Endothelial cell of umbilical vein (primary cell): Measurements from ENCODE around the gene FOXC1. TPM values are rescaled to one million over a fixed set of nuclear protein-coding genes. Genes with fewer than 3 reads are reported as not detected.

Experiments
- BruUV-seq: library from RNA; stranded (reverse); fragments of 400-500 nt; replicated peaks from 2 replicates; lab custom pipeline; 2021; lab: Mats Ljungman, UMichigan
- CTCF ChIA-PET: fragments of 300-600, 350-600 bp; sonication (Branson Sonifier 250); formaldehyde crosslinking; loops from one replicate; lab custom pipeline; 2021; ENCODE audit warnings: antibody characterized with exemption, inconsistent platforms; lab: Charles Lee
- POLR2A ChIA-PET: fragments of 300-600, 350-600 bp; sonication (Branson Sonifier 250); formaldehyde crosslinking; loops from one replicate; lab custom pipeline; 2021; ENCODE audit warnings: antibody characterized with exemption, inconsistent platforms; lab: Charles Lee
- DNase-seq: peaks from one replicate; pipeline ENCODE4 v3.0.0-alpha.2; 2011; ENCODE audit warnings: low read depth, low spot score
- FAIRE-seq: peaks from 2 replicates; lab custom pipeline; 2011; peaks lifted over from hg19 to GRCh38; lab: Jason Lieb, UNC
- H2AFZ ChIP-seq: 2 replicates; pipeline ENCODE4 v1.6.0; 2012; ENCODE audit warnings: low read depth, low read length, control low read depth, inconsistent platforms
- H3K27ac ChIP-seq: 2 replicates; pipeline ENCODE4 v1.5.1; 2011; ENCODE audit warnings: low read depth, mild to moderate bottlenecking, control low read depth, low read length, moderate library complexity; ENCODE audit not compliant: insufficient read depth
- H3K27me3 ChIP-seq, 2 experiments: 2 replicates each; pipeline versions ENCODE4 v1.6.0 to v1.6.1; 2011; ENCODE audit warnings: low read length in 2 of 2, mixed read lengths in 1 of 2; ENCODE audit not compliant: control insufficient read depth in 2 of 2, insufficient read depth in 2 of 2
- H3K36me3 ChIP-seq, 2 experiments: 2 replicates in 1 of 2; 3 replicates in 1 of 2; pipeline ENCODE4 v1.5.1; 2011; ENCODE audit warnings: low read length in 2 of 2, mild to moderate bottlenecking in 1 of 2, moderate library complexity in 1 of 2; ENCODE audit not compliant: control insufficient read depth in 2 of 2, insufficient read depth in 2 of 2; ENCODE audit errors: extremely low read depth in 1 of 2
- H3K4me1 ChIP-seq: 3 replicates; pipeline ENCODE4 v1.5.1; 2011; ENCODE audit warnings: mild to moderate bottlenecking, low read length; ENCODE audit not compliant: control insufficient read depth, insufficient read depth; ENCODE audit errors: extremely low read depth
- H3K4me2 ChIP-seq: 2 replicates; pipeline ENCODE4 v1.6.1; 2011; ENCODE audit warnings: low read length, control low read depth, mixed read lengths; ENCODE audit not compliant: insufficient read depth
- H3K4me3 ChIP-seq, 3 experiments: fragments of 200-600 bp in 1 of 3; sonication (generic), shearing (Covaris generic) in 1 of 3; replicated peaks in 1 of 3; 2 replicates each; pipeline ENCODE4 v1.5.1; 2011 to 2016; ENCODE audit warnings: control low read depth in 3 of 3, low read length in 3 of 3, mild to moderate bottlenecking in 2 of 3, inconsistent platforms in 1 of 3, low read depth in 1 of 3, moderate library complexity in 1 of 3; ENCODE audit not compliant: insufficient read depth in 1 of 3
- H3K79me2 ChIP-seq: 2 replicates; pipeline ENCODE4 v1.6.0; 2012; ENCODE audit warnings: low read length, inconsistent platforms; ENCODE audit not compliant: control insufficient read depth, insufficient read depth
- H3K9ac ChIP-seq: replicated peaks from 2 replicates; pipeline ENCODE3; 2011; ENCODE audit warnings: low read length, control low read depth; ENCODE audit not compliant: insufficient read depth; ENCODE audit errors: extremely low read depth
- H3K9me1 ChIP-seq: replicated peaks from 3 replicates; pipeline ENCODE4 v1.6.0; 2011; ENCODE audit warnings: mild to moderate bottlenecking, low read length; ENCODE audit not compliant: control insufficient read depth, insufficient read depth; ENCODE audit errors: extremely low read depth
- H3K9me3 ChIP-seq: replicated peaks from 2 replicates; pipeline ENCODE4 v1.5.1; 2012; ENCODE audit warnings: low read length, inconsistent platforms; ENCODE audit not compliant: control insufficient read depth, insufficient read depth
- H4K20me1 ChIP-seq: replicated peaks from 2 replicates; pipeline ENCODE3; 2011; ENCODE audit warnings: mild to moderate bottlenecking, low read length; ENCODE audit not compliant: control insufficient read depth, insufficient read depth; ENCODE audit errors: extremely low read depth
- GATA2 ChIP-seq: IDR thresholded peaks from 2 replicates; pipeline ENCODE4 v1.7.0; 2011; ENCODE audit warnings: low read depth, mild to moderate bottlenecking, moderate library complexity, mixed read lengths, low read length; ENCODE audit not compliant: insufficient read length, insufficient read depth
- MAX ChIP-seq: IDR thresholded peaks from 2 replicates; pipeline ENCODE4 v1.6.1; 2011; ENCODE audit not compliant: insufficient read depth, insufficient read length
- POLR2A ChIP-seq: IDR thresholded peaks from 2 replicates; pipeline ENCODE4 v1.6.1; 2012; ENCODE audit warnings: low read depth, mild to moderate bottlenecking, control low read depth, low read length
- POLR2AphosphoS5 ChIP-seq: IDR thresholded peaks from 2 replicates; pipeline ENCODE4 v1.6.1; 2012; ENCODE audit warnings: low read depth, mild to moderate bottlenecking, control low read depth, low read length, moderate library complexity; ENCODE audit not compliant: insufficient read depth
- dilution Hi-C: fragments of 300-500 bp; cut with MboI; formaldehyde crosslinking; loops from one replicate; pipeline ENCODE4 v1.15.0; 2019; ENCODE audit warnings: low sequenced_read_pairs; ENCODE audit not compliant: extremely low pct_ligation_motif_present
- intact Hi-C: fragments of 100-400 bp; cut with micrococcal nuclease; formaldehyde crosslinking; loops from one replicate; pipeline ENCODE4 v1.10.0; 2022
- polyA plus RNA-seq, 4 experiments: library from polyadenylated mRNA; depleted of rRNA in 3 of 4; stranded (reverse) in 3 of 4; unstranded in 1 of 4; fragments of >200 nt; gene quantifications; 2 replicates each; pipeline versions ENCODE4 v1.2.1 to v1.2.3, GENCODE V29; 2011 to 2012; ENCODE audit warnings: missing spikeins in 1 of 4
- total RNA-seq: library from RNA; stranded (reverse); gene quantifications from 2 replicates; pipeline ENCODE4 v1.2.3, GENCODE V29; 2021

FOXC1 gene
- total and polyA plus RNA-seq, 2 donors (not counting 3 experiments of a cell fraction or from before 2014, with no cell fraction given) = 6.4 to 16.4 TPM

GRCh38 chr6:1617466-1618310 is 8.0 kb downstream of the FOXC1 start:
- H4K20me1 ChIP-seq = no peaks in the 10 kb centered on the region
- no peaks in the 10 kb centered on the region for H3K27me3 ChIP-seq
- peaks cover 39% of the 10 kb centered on the region for H3K4me1 ChIP-seq
- no peaks in the 10 kb centered on the region for H3K36me3 ChIP-seq
- intact Hi-C loops (loop anchor here (5.0 to 10.0 kb wide), 3 partner anchors 410 to 1447 kb away; partner anchors contain the start of gene RIPK1), dilution Hi-C loops (loop anchor here (25.0 kb wide), 1 partner anchor 495 kb away; no protein-coding TSS in a partner anchor)
- CTCF ChIA-PET = interaction anchor here (0.8 to 2.2 kb wide), 5 partner anchors 69 to 1016 kb away, joined by 3 to 12 read pairs (median 5); no protein-coding TSS in a partner anchor
- H3K27ac ChIP-seq = peak overlapping the region; percentile 14
- no peaks in the 10 kb centered on the region for H3K9me3 ChIP-seq
- no peak for TF ChIP-seq MAX
- no peak for TF ChIP-seq POLR2A
- TF ChIP-seq GATA2 = no peak
- TF ChIP-seq POLR2AphosphoS5 = no peak
- peak overlapping the region; percentile 15 for H2AFZ ChIP-seq
- no peaks in the 10 kb centered on the region for H3K9me1 ChIP-seq
- peak overlapping the region in 1 of 3 experiments; percentile 4 for H3K4me3 ChIP-seq
- POLR2A ChIA-PET = interaction anchor here (0.7 kb wide), 1 partner anchor 1023 kb away, joined by 3 read pairs; no protein-coding TSS in a partner anchor
- no TSS peak for BruUV-seq
- FAIRE-seq (peak; percentile 52), DNase-seq (peak; percentile 59)
- H3K4me2 ChIP-seq = peak overlapping the region; percentile 40
- peaks cover 39% of the 10 kb centered on the region for H3K79me2 ChIP-seq
- H3K9ac ChIP-seq = no peak overlapping the region
